Endothelial cell of umbilical vein (primary cell): ENCODE measurements around the gene HVCN1. TPM values are rescaled to one million over a fixed set of nuclear protein-coding genes. Genes with fewer than 3 reads are reported as not detected.

Source experiments
- BruUV-seq: library from RNA; stranded (reverse); fragments of 400-500 nt; replicated peaks from 2 replicates; lab custom pipeline; 2021; lab: Mats Ljungman, UMichigan
- CTCF ChIA-PET: fragments of 300-600, 350-600 bp; sonication (Branson Sonifier 250); formaldehyde crosslinking; loops from one replicate; lab custom pipeline; 2021; ENCODE audit warnings: antibody characterized with exemption, inconsistent platforms; lab: Charles Lee
- POLR2A ChIA-PET: fragments of 300-600, 350-600 bp; sonication (Branson Sonifier 250); formaldehyde crosslinking; loops from one replicate; lab custom pipeline; 2021; ENCODE audit warnings: antibody characterized with exemption, inconsistent platforms; lab: Charles Lee
- DNase-seq: peaks from one replicate; pipeline ENCODE4 v3.0.0-alpha.2; 2011; ENCODE audit warnings: low read depth, low spot score
- FAIRE-seq: peaks from 2 replicates; lab custom pipeline; 2011; peaks lifted over from hg19 to GRCh38; lab: Jason Lieb, UNC
- H2AFZ ChIP-seq: 2 replicates; pipeline ENCODE4 v1.6.0; 2012; ENCODE audit warnings: low read depth, low read length, control low read depth, inconsistent platforms
- H3K27ac ChIP-seq: 2 replicates; pipeline ENCODE4 v1.5.1; 2011; ENCODE audit warnings: low read depth, mild to moderate bottlenecking, control low read depth, low read length, moderate library complexity; ENCODE audit not compliant: insufficient read depth
- H3K27me3 ChIP-seq, 2 experiments: 2 replicates each; pipeline versions ENCODE4 v1.6.0 to v1.6.1; 2011; ENCODE audit warnings: low read length in 2 of 2, mixed read lengths in 1 of 2; ENCODE audit not compliant: control insufficient read depth in 2 of 2, insufficient read depth in 2 of 2
- H3K36me3 ChIP-seq, 2 experiments: 2 replicates in 1 of 2; 3 replicates in 1 of 2; pipeline ENCODE4 v1.5.1; 2011; ENCODE audit warnings: low read length in 2 of 2, mild to moderate bottlenecking in 1 of 2, moderate library complexity in 1 of 2; ENCODE audit not compliant: control insufficient read depth in 2 of 2, insufficient read depth in 2 of 2; ENCODE audit errors: extremely low read depth in 1 of 2
- H3K4me1 ChIP-seq: 3 replicates; pipeline ENCODE4 v1.5.1; 2011; ENCODE audit warnings: mild to moderate bottlenecking, low read length; ENCODE audit not compliant: control insufficient read depth, insufficient read depth; ENCODE audit errors: extremely low read depth
- H3K4me2 ChIP-seq: 2 replicates; pipeline ENCODE4 v1.6.1; 2011; ENCODE audit warnings: low read length, control low read depth, mixed read lengths; ENCODE audit not compliant: insufficient read depth
- H3K4me3 ChIP-seq, 3 experiments: fragments of 200-600 bp in 1 of 3; sonication (generic), shearing (Covaris generic) in 1 of 3; replicated peaks in 1 of 3; 2 replicates each; pipeline ENCODE4 v1.5.1; 2011 to 2016; ENCODE audit warnings: control low read depth in 3 of 3, low read length in 3 of 3, mild to moderate bottlenecking in 2 of 3, inconsistent platforms in 1 of 3, low read depth in 1 of 3, moderate library complexity in 1 of 3; ENCODE audit not compliant: insufficient read depth in 1 of 3
- H3K79me2 ChIP-seq: 2 replicates; pipeline ENCODE4 v1.6.0; 2012; ENCODE audit warnings: low read length, inconsistent platforms; ENCODE audit not compliant: control insufficient read depth, insufficient read depth
- H3K9ac ChIP-seq: replicated peaks from 2 replicates; pipeline ENCODE3; 2011; ENCODE audit warnings: low read length, control low read depth; ENCODE audit not compliant: insufficient read depth; ENCODE audit errors: extremely low read depth
- H3K9me1 ChIP-seq: replicated peaks from 3 replicates; pipeline ENCODE4 v1.6.0; 2011; ENCODE audit warnings: mild to moderate bottlenecking, low read length; ENCODE audit not compliant: control insufficient read depth, insufficient read depth; ENCODE audit errors: extremely low read depth
- H3K9me3 ChIP-seq: replicated peaks from 2 replicates; pipeline ENCODE4 v1.5.1; 2012; ENCODE audit warnings: low read length, inconsistent platforms; ENCODE audit not compliant: control insufficient read depth, insufficient read depth
- H4K20me1 ChIP-seq: replicated peaks from 2 replicates; pipeline ENCODE3; 2011; ENCODE audit warnings: mild to moderate bottlenecking, low read length; ENCODE audit not compliant: control insufficient read depth, insufficient read depth; ENCODE audit errors: extremely low read depth
- CTCF ChIP-seq, 2 donors: IDR thresholded peaks; 1 replicate in 1 of 2; 2 replicates in 1 of 2; pipeline ENCODE4 v1.5.1; 2011; ENCODE audit warnings: low read length in 2 of 2, mild to moderate bottlenecking in 2 of 2, moderate library complexity in 2 of 2, control low read depth in 1 of 2, inconsistent platforms in 1 of 2, low read depth in 1 of 2; ENCODE audit not compliant: insufficient read depth in 1 of 2; ENCODE audit errors: extremely low read depth in 1 of 2
- FOS ChIP-seq: IDR thresholded peaks from 2 replicates; pipeline ENCODE4 v1.6.1; 2011; ENCODE audit warnings: mild to moderate bottlenecking, low read length, moderate library complexity, borderline replicate concordance; ENCODE audit not compliant: insufficient read depth
- JUN ChIP-seq: IDR thresholded peaks from 2 replicates; pipeline ENCODE4 v1.6.1; 2011; ENCODE audit warnings: borderline replicate concordance, low read depth; ENCODE audit not compliant: insufficient read length, insufficient read depth
- MAX ChIP-seq: IDR thresholded peaks from 2 replicates; pipeline ENCODE4 v1.6.1; 2011; ENCODE audit not compliant: insufficient read depth, insufficient read length
- MYC ChIP-seq: IDR thresholded peaks from one replicate; pipeline ENCODE4 v1.6.1; 2011; ENCODE audit warnings: mild to moderate bottlenecking, low read depth, low read length
- POLR2A ChIP-seq: IDR thresholded peaks from 2 replicates; pipeline ENCODE4 v1.6.1; 2012; ENCODE audit warnings: low read depth, mild to moderate bottlenecking, control low read depth, low read length
- POLR2AphosphoS5 ChIP-seq: IDR thresholded peaks from 2 replicates; pipeline ENCODE4 v1.6.1; 2012; ENCODE audit warnings: low read depth, mild to moderate bottlenecking, control low read depth, low read length, moderate library complexity; ENCODE audit not compliant: insufficient read depth
- dilution Hi-C: fragments of 300-500 bp; cut with MboI; formaldehyde crosslinking; loops from one replicate; pipeline ENCODE4 v1.15.0; 2019; ENCODE audit warnings: low sequenced_read_pairs; ENCODE audit not compliant: extremely low pct_ligation_motif_present
- intact Hi-C: fragments of 100-400 bp; cut with micrococcal nuclease; formaldehyde crosslinking; loops from one replicate; pipeline ENCODE4 v1.10.0; 2022
- polyA plus RNA-seq, 4 experiments: library from polyadenylated mRNA; depleted of rRNA in 3 of 4; stranded (reverse) in 3 of 4; unstranded in 1 of 4; fragments of >200 nt; gene quantifications; 2 replicates each; pipeline versions ENCODE4 v1.2.1 to v1.2.3, GENCODE V29; 2011 to 2012; ENCODE audit warnings: missing spikeins in 1 of 4
- total RNA-seq: library from RNA; stranded (reverse); gene quantifications from 2 replicates; pipeline ENCODE4 v1.2.3, GENCODE V29; 2021

HVCN1 gene
- total and polyA plus RNA-seq, 2 donors (not counting 3 experiments of a cell fraction or from before 2014, with no cell fraction given), result 3.7 to 8.4 TPM

- H2AFZ ChIP-seq, result no peak overlapping the region
- H3K4me3 ChIP-seq, result no peak overlapping the region
- H3K36me3 ChIP-seq, result no peaks in the 10 kb centered on the region
- H3K27me3 ChIP-seq, result no peaks in the 10 kb centered on the region
- POLR2A ChIA-PET, result no interaction called here
- no TSS peak for BruUV-seq
- no peak for TF ChIP-seq POLR2A
- no peak for TF ChIP-seq MAX
- no peak for TF ChIP-seq CTCF (IDR thresholded peaks at IDR 0.05; ENCODE audit: extremely low read depth in 1 of 2, insufficient read depth in 1 of 2, low read depth in 1 of 2, low read length in 2 of 2)
- TF ChIP-seq MYC, result no peak
- TF ChIP-seq JUN, result no peak
- TF ChIP-seq FOS, result no peak
- no peak for TF ChIP-seq POLR2AphosphoS5
- FAIRE-seq (no peak), DNase-seq (no peak)
- no peaks in the 10 kb centered on the region for H3K9me1 ChIP-seq
- intact Hi-C loops (no loop called here), dilution Hi-C loops (no loop called here)
- no peaks in the 10 kb centered on the region for H4K20me1 ChIP-seq
- peaks cover 4% of the 10 kb centered on the region for H3K4me1 ChIP-seq
- no peak overlapping the region for H3K9ac ChIP-seq
- H3K27ac ChIP-seq, result no peak overlapping the region
- no peak overlapping the region for H3K4me2 ChIP-seq
- no peaks in the 10 kb centered on the region for H3K9me3 ChIP-seq
- no peaks in the 10 kb centered on the region for H3K79me2 ChIP-seq
- CTCF ChIA-PET, result interaction anchor here (0.6 to 1.1 kb wide), 2 partner anchors 141 to 212 kb away, joined by 3 to 4 read pairs; no protein-coding TSS in a partner anchor
Observed at GRCh38 chr12:110615171-110615570, 73.7 kb downstream of the HVCN1 start.
